HepG2 (cell line): ENCODE measurements around the gene BCAS3. TPM values are rescaled to one million over a fixed set of nuclear protein-coding genes. Genes with fewer than 3 reads are reported as not detected.
A peak's percentile ranks its signal among the peaks of the same experiment; 100 is the strongest.

Source experiments
- HNF1A ChIP-seq, 2 experiments: sonication (generic) in 1 of 2; formaldehyde crosslinking in 1 of 2; IDR thresholded peaks; 2 replicates each; pipeline versions ENCODE4 v1.4.0 to v1.6.1; 2016 to 2020; ENCODE audit warnings: borderline replicate concordance in 1 of 2, low read depth in 1 of 2, mild to moderate bottlenecking in 1 of 2, missing genetic modification reagents in 1 of 2
- HNRNPH1 ChIP-seq: fragments of 200-400 bp; formaldehyde crosslinking; optimal IDR thresholded peaks from 2 replicates; pipeline ENCODE3; 2017; ENCODE audit warnings: mild to moderate bottlenecking, low read depth, low read length
- MBNL3 ChIP-seq: fragments of 250-450 bp; sonication (Bioruptor Pico); conservative IDR thresholded peaks from 2 replicates; pipeline ENCODE4 v1.8.0; 2022; ENCODE audit warnings: mild to moderate bottlenecking, inconsistent platforms
- MED8 ChIP-seq: sonication (generic); formaldehyde crosslinking; IDR thresholded peaks from 2 replicates; pipeline ENCODE4 v1.8.1; 2023; ENCODE audit warnings: mild to moderate bottlenecking, missing genetic modification reagents; ENCODE audit not compliant: insufficient replicate concordance
- NFRKB ChIP-seq: fragments of 450-650 bp; IDR thresholded peaks from 2 replicates; pipeline ENCODE4 v1.6.1; 2017
- POGK ChIP-seq: sonication (generic); formaldehyde crosslinking; conservative IDR thresholded peaks from 2 replicates; pipeline ENCODE4 v1.8.0; 2022; ENCODE audit warnings: mild to moderate bottlenecking, moderate library complexity, missing genetic modification reagents
- SALL2 ChIP-seq: sonication (generic); formaldehyde crosslinking; IDR thresholded peaks from 2 replicates; pipeline ENCODE4 v1.8.1; 2023; ENCODE audit warnings: mild to moderate bottlenecking, missing genetic modification reagents, inconsistent platforms
- SOX5 ChIP-seq: IDR thresholded peaks from 2 replicates; pipeline ENCODE4 v1.6.1; 2016; ENCODE audit warnings: borderline replicate concordance
- SPEN ChIP-seq: sonication (generic); formaldehyde crosslinking; IDR thresholded peaks from 2 replicates; pipeline ENCODE4 v1.5.1; 2020; ENCODE audit warnings: low read depth, mild to moderate bottlenecking, missing genetic modification reagents
- ZIK1 ChIP-seq: sonication (generic); formaldehyde crosslinking; IDR thresholded peaks from 2 replicates; pipeline ENCODE4 v1.5.0; 2020; ENCODE audit warnings: mild to moderate bottlenecking, low read depth, missing genetic modification reagents, borderline replicate concordance
- ZMAT5 ChIP-seq: sonication (generic); formaldehyde crosslinking; IDR thresholded peaks from 2 replicates; pipeline ENCODE4 v1.5.0; 2020; ENCODE audit warnings: mild to moderate bottlenecking, low read depth, missing genetic modification reagents, borderline replicate concordance
- ZNF431 ChIP-seq: sonication (generic); formaldehyde crosslinking; IDR thresholded peaks from 2 replicates; pipeline ENCODE4 v1.9.0; 2022; ENCODE audit warnings: missing genetic modification reagents, low read depth, mild to moderate bottlenecking, borderline replicate concordance
- ZNF646 ChIP-seq: sonication (generic); formaldehyde crosslinking; IDR thresholded peaks from 2 replicates; pipeline ENCODE4 v1.9.0; 2021; ENCODE audit warnings: mild to moderate bottlenecking, missing genetic modification reagents
- ZNF772 ChIP-seq: sonication (generic); formaldehyde crosslinking; IDR thresholded peaks from 2 replicates; pipeline ENCODE4 v1.5.0; 2020; ENCODE audit warnings: mild to moderate bottlenecking, missing genetic modification reagents
- ZZZ3 ChIP-seq: sonication (generic); formaldehyde crosslinking; IDR thresholded peaks from 2 replicates; pipeline ENCODE4 v1.4.0; 2020; ENCODE audit warnings: missing genetic modification reagents, mild to moderate bottlenecking, borderline replicate concordance
- polyA plus RNA-seq, 8 experiments: library from polyadenylated mRNA; depleted of rRNA in 3 of 8; stranded (reverse) in 7 of 8; unstranded in 1 of 8; fragments of >200 nt; fragmentation: Illumina TruSeq in 4 of 8; extraction: Trizol in 4 of 8; gene quantifications; 2 replicates each; pipeline versions ENCODE4 v1.2.1 to v1.2.3, GENCODE V29; 2011 to 2016; ENCODE audit warnings: low read depth in 4 of 8, missing spikeins in 1 of 8, mixed read lengths in 1 of 8; ENCODE audit not compliant: insufficient read depth in 1 of 8
- total RNA-seq, 5 experiments: library from RNA; depleted of rRNA; stranded (reverse); fragments of >200 nt; fragmentation: Illumina TruSeq; extraction: Trizol; gene quantifications; 2 replicates each; pipeline ENCODE4 v1.2.3, GENCODE V29; 2016; ENCODE audit warnings: low read depth in 1 of 5

The BCAS3 gene
- total and polyA plus RNA-seq, 2 of the 13 experiments (the other 11 are each of a cell fraction or from before 2014, with no cell fraction given), result 10.7 to 11.2 TPM

GRCh38 chr17:61393904-61394629 lies 716.4 kb downstream of the BCAS3 start (continued):
- TF ChIP-seq ZIK1 (CRISPR knock-in tag), result peak; percentile 49; the same call in 1 of the 2 replicates
- no peak for TF ChIP-seq HNRNPH1
- TF ChIP-seq SPEN, result no peak; the same call in 1 of the 2 replicates
- peak; percentile 41; the same call in 1 of the 2 replicates for TF ChIP-seq SOX5 (CRISPR knock-in tag)
- peak; percentile 39; the same call in 1 of the 2 replicates for TF ChIP-seq ZNF646 (CRISPR knock-in tag)
- no peak for TF ChIP-seq ZNF431 (CRISPR knock-in tag)
- TF ChIP-seq HNF1A (IDR thresholded peaks at IDR 0.05; ENCODE audit: low read depth), result no peak
- TF ChIP-seq HNF1A (CRISPR knock-in tag; IDR thresholded peaks at IDR 0.05; ENCODE audit: borderline replicate concordance), result peak; percentile 95
- TF ChIP-seq SALL2 (CRISPR knock-in tag), result peak; percentile 84
- peak; percentile 57; the same call in 1 of the 2 replicates for TF ChIP-seq POGK (CRISPR knock-in tag)
- peak; percentile 78 for TF ChIP-seq MED8 (CRISPR knock-in tag)
- no peak for TF ChIP-seq ZMAT5
- TF ChIP-seq MBNL3 (CRISPR knock-in tag), result no peak
- no peak for TF ChIP-seq NFRKB
- peak; percentile 91 for TF ChIP-seq ZNF772 (CRISPR knock-in tag)
- TF ChIP-seq ZZZ3, result peak; percentile 68
